LNCaP clone FGC (cell line): Measurements from ENCODE around the gene ADGRA1.
"Not testable (repeated sequence)": the region's sequence is repeated elsewhere in the genome, so short reads cannot be mapped to it uniquely, and the experiment has no call there.

ENCODE experiments used
- DNase-seq: peaks from one replicate; pipeline ENCODE4 v3.0.0-alpha.2; 2011; ENCODE audit warnings: low read depth
- H3K4me3 ChIP-seq: 2 replicates; pipeline ENCODE4 v1.5.1; 2011; ENCODE audit warnings: mild to moderate bottlenecking, low read depth, low read length, control low read depth
- TF ChIP-seq, protein P1 (sequence below): IDR thresholded peaks from 2 replicates; pipeline ENCODE4 v1.5.1; 2012; ENCODE audit warnings: mild to moderate bottlenecking; ENCODE audit not compliant: control insufficient read depth, insufficient read depth; ENCODE audit errors: extremely low read depth

Gene ADGRA1

DNA sequence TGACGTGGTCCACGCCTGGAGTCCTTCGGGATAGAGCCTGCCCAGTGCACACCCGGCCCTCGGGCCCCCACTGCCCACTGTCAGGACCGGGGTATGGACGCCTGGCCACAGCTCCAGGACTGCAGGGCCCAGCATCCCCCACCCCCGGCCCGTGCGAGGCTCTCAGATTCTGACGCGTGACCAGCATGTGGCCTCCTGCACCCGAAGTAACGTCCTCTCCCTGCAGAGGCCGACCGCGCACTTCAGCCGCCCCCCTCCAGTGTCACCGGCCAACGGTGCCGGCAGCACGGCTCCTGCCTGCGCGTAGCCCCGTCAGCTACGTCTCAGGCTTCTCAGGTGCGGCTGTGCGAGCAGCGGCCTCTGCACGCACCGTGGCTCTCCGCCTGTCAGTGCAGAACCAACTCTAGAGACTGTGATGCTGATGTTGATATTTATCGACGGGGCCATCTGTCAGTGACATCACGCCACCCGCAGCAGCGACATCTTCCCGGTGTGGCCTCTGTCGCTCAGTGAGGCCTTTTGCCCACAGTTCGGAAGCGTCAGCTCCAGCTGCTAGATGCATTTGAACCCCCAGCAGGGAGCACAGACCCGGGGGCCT, 40.1 kb upstream of the ADGRA1 start:
- H3K4me3 ChIP-seq = no peak overlapping the region
- DNase-seq = no peak
- TF ChIP-seq, protein P1, sequence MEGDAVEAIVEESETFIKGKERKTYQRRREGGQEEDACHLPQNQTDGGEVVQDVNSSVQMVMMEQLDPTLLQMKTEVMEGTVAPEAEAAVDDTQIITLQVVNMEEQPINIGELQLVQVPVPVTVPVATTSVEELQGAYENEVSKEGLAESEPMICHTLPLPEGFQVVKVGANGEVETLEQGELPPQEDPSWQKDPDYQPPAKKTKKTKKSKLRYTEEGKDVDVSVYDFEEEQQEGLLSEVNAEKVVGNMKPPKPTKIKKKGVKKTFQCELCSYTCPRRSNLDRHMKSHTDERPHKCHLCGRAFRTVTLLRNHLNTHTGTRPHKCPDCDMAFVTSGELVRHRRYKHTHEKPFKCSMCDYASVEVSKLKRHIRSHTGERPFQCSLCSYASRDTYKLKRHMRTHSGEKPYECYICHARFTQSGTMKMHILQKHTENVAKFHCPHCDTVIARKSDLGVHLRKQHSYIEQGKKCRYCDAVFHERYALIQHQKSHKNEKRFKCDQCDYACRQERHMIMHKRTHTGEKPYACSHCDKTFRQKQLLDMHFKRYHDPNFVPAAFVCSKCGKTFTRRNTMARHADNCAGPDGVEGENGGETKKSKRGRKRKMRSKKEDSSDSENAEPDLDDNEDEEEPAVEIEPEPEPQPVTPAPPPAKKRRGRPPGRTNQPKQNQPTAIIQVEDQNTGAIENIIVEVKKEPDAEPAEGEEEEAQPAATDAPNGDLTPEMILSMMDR = no peak

DNA sequence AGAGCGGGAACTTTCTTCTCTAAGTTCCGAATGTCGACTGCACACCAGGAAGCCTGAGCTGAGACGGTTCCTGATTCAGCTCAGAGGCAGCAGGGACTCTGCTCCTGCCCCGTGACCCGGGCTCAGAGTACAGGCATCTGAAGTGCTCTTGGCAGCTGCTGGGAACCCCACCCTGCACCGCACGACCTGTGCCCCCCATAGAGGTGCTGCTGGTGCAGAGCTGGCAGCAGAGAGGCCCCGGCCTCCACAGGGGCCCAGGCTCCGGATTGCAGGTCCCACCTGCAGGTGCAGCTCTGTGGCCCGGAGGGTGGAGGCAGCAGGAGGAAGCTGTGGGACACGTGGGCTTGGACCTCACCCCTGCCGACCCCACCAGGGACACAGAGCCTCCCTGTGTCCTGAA, 39.5 kb upstream of the ADGRA1 start:
- TF ChIP-seq, protein P1 = no peak
- no peak for DNase-seq

DNA sequence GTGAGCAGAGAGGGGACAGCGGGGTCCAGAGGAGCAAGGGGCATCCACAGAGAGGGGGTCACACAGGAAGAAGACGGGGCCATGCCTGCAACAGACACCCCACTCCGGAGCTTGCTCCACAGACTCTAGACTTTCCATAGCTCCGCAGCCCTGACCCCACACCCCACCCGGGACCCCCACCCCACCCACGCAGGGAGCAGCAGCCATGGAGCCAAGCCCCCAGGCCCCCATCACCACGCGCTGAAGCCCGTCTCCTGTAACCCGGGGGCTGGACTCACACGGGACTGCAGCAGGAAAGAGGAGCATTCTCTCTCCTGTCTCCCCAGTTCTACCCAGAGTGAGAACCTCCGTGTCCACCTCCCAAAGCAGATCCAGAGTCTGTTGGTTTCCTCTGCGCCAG, 38.8 kb upstream of the ADGRA1 start:
- TF ChIP-seq, protein P1 = no peak
- no peak overlapping the region for H3K4me3 ChIP-seq
- no peak for DNase-seq

More for the DNA sequence above, 39.5 kb upstream of the ADGRA1 start:
- H3K4me3 ChIP-seq = no peak overlapping the region

DNA sequence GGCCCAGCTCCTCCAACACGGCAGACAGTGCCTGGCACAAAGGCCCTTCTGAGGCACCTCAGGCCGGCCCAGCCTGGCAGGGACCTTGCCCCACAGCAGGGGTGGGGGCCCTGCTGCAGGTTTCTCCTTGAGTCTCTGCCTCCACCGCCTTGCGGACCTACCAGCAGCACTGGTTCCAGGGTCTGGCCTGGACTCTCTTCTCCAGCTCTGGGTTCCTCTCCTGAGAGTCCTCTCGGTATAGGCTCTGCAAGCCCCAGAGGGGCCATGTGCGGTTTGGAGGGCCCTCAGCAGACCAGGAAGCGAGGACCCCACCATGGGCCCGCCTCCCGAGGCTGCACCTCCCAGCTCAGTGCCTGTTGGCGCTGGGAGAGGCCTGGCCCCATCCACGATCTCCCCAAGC, 38.1 kb upstream of the ADGRA1 start:
- no peak overlapping the region for H3K4me3 ChIP-seq
- TF ChIP-seq, protein P1 = no peak
- DNase-seq = no peak

DNA sequence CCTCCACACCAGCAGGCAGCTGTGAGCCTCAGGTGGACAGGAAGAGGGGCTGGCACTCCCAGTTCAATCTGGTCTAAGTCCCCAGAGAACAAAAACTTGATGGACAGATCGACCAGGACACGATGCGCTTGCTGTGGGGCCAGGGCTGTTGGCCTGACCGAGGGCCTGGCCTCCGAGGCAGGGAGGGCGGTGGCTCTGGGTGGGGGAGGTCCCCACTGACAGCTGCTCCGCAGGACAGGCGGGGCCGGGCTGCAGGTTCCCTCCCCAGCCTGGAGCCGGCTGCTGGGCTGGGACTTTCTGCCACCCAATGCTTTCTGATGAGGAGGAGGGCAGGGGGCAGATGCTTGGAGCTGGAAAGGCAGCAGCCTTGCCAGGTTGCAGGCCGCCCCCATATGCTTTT, 37.4 kb upstream of the ADGRA1 start:
- TF ChIP-seq, protein P1 = no peak
- DNase-seq = no peak
- H3K4me3 ChIP-seq = no peak overlapping the region

DNA sequence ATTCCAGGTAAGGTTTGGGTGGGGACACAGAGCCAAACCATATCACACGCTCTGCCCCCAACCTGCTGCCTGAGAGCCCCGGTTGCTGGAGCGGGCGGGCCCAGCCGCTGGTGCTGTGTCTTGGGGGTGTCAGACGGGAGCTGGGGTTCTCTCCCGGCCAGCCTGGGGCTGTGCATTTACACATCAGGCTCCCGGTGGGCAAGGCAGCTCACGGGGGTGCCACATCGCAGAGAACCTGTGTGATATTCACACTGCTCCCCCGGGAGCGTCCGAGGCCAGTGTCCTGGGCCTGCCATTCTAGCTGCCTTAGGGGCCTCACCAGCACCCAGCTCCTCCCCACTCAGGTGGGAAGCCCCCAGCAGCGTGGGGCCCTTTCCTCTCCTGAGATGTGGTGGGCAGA, 35.6 kb upstream of the ADGRA1 start:
- TF ChIP-seq, protein P1 = no peak

DNA sequence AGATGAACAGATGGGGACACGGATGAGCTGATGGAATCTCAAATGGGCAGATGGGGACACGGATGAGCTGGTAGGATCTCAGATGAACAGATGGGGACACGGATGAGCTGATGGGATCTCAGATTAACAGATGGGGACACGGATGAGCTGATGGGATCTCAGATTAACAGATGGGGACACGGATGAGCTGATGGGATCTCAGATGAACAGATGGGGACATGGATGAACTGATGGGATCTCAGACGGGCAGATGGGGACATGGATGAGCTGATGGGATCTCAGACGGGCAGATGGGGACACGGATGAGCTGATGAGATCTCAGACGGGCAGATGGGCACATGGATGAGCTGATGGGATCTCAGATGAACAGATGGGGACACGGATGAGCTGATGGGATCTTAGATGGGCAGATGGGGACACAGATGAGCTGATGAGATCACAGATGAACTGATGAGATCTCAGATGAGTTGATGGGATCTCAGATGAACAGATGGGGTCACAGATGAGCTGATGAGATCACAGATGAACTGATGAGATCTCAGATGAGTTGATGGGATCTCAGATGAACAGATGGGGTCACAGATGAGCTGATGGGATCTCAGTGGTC, 34.1 kb upstream of the ADGRA1 start:
- DNase-seq = not testable (repeated sequence)

More for the DNA sequence above, 35.6 kb upstream of the ADGRA1 start:
- H3K4me3 ChIP-seq = no peak overlapping the region
- no peak for DNase-seq

More for the DNA sequence above, 34.1 kb upstream of the ADGRA1 start:
- H3K4me3 ChIP-seq = not testable (repeated sequence)
